Stimulated activated CD4-positive, alpha-beta T cell treated with anti-CD3 and anti-CD28 coated beads, Interleukin-1b, Interleukin-23, amount 100 ng/mL, for 4 hours (primary cell): ENCODE data around the gene MYADML2.
A peak's percentile ranks its signal among the peaks of the same experiment; 100 is the strongest.

Experiments used
- DNase-seq, 2 donors: peaks; one replicate each; pipeline ENCODE4 v3.0.0-alpha.2; 2020; ENCODE audit warnings: low read depth in 2 of 2

MYADML2 gene

DNA sequence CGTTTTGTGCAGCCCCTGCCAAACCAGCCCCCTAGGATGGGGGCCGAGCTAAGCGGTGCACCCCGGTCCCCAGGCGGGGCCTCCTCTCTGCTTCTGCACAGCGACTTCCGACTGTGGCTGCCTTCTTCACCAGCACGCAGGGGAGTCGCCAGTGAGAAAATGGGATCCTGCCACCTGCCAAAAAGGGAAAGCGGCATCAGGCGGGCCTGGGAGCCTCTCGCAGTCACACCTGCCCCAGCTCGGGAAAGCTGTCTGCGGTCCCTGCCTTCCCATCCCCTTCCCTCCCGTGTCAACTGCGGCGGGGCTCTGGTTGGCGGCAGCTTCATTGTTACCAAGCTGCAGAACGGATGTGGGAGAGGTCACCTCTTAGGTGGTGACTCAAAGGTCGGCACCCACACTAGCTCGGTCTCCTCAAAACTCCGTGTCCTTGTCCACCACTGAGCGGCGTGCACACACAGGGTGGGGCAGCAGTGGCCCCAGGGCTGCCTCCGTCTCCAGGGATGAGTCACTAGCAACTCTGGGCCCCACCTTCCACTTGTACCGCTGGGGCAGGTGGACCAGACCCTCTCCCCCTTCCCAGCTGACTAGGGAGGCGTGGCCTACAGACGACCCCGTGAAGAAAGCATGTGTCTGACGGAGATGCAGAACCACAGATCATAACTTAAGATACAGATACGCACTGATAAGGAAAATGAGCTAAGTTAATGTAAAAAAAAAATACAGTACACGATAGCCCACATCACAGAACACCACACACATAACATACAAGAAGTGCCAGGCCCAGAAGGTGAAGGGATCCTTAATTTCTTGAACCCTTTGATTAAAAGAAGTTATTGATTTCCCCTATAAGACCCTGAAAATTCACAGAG, 34.4 kb downstream of the MYADML2 start:
- no peak for DNase-seq

DNA sequence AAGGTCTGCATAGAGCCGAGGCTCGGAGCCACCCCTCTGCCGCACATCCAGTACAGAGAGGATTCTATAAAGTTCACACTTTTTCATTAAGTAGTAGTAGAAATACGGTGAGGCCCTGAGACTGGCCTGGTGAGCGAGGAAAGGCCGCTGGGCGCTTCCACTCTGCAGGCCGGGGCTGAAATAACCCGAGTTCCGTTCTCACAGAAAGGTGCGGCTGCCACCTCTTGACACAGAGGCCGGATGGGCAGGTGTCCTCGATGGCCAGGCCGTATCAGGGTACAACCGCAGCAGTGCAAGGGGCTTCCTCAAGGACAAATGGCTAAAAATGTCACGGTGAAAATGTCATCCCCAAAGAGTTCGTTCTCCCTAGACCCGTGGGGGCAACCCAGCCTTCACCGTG, 35.1 kb downstream of the MYADML2 start:
- no peak for DNase-seq

DNA sequence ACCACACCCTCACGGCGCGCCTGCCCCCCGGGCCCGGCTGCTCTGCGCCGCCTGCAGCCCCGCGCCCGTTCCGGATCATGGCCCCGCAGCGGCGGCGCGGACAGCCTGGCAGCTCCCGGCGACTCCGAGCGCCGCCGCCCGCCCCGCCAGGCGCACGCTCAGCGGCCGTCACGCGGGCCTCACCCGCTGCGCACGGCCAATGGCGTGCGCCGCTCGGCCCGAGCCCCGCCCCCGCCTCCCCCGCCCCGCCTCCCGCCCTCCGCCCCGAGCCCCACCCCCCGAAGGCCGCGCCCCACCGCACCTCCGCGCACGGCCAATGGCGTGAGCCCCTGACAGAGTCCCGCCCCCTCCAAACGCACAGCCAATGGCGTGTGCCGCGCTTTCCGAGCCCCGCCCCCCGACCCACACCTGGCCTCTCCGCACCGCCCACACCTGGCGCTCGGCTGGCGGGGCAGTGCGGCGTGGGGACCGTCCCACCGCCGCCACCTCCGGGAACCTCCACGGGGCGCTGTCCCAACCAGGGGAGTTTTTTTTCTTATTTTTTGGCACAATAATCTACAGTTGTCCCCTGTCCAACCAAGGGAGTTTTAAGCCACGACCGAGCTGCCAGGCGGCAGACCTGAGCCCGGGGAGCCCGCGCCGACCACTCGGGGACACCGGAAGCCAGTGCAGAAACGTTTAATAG, 35.6 kb downstream of the MYADML2 start, which contains the start of gene PCYT2:
Gene PCYT2 (minus strand): TSS at position 123 of the 685 bp plus-strand sequence. CDS start 44 bp downstream, at position 79.
- peak; percentile 91 to 92 for DNase-seq

DNA sequence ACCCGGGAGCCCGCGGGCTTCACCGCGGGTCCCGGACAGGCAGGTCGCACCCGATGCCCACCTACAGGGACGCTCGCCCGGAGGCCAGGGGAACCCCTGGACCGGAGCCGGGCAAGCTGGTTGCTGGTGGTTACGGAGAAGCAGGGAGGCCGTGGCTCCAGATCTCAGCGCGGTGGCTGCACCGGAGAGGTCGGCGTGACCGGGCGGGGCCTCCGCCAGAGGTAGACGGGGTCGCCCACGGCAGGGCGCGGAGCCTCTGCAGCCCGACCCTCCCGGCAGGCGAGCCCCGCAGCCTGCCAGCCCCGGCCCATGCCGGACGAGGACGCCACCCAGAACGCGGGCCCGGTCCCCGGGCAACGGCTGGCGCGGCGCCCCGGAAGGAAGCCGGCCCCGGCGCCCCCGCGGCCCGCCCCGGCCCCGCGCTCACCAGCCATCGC, 36.2 kb downstream of the MYADML2 start:
- DNase-seq, result peak in 1 of 2 donors; percentile 37

DNA sequence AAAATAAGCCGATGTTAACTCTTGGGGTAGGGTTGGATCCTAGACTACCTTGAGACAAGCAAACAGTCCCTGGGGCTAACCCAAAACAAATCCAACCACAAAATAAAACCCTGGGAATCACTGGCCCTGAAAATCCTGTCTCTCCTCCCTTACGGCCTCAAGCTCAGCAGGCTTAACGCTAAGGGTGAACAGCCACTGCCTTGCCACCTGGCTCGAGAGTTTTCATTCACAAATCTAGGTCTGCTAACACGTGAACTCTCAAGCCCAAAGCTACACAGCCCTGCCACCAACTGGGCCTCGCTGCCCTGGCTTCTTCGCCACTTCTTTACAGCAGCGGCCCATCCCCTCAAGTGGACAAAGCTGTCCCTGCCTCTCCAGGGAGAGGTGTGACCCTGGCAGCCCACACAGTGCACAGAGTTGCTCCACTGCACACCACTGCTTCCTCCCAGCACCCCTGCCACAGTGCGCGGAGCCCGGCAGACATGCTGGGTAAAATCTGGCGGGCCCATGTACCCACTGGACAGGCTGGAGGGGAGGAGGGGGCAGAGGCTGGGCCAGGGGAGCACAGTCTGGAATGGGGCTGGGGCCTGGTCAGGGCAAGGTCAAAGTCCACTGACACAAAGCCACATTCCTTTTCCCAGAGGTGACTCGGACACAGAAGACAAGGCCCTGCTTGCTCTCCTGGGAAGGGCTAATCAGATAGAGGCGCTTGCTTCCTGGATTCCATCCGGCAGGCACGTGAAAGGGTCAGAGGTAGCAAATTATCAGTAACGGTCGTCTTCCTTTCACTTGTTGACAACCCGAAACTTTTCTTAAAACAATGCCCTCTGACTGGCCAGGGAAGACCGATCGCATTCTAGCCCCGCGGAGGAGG, 36.8 kb downstream of the MYADML2 start:
- DNase-seq, result no peak

DNA sequence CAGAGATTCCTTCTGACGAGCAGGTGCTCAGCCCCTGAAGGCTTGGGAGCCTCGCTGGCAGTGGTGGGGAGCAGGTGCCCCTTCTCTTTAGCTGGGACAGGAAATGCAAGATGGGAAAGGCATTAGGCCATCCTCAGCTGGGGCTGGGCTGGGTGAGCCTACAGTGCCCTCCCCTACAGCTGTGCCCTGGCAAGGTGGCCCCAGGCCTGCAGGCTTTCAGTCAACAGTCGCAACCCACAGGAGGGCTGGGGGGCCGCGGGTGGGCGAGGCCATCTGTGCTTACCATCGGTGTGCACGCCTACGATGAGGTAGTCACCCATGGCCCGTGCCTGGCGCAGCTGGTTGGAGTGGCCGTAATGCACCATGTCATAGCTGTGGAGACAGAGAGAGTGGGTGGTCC, 37.8 kb downstream of the MYADML2 start:
- DNase-seq, result no peak

DNA sequence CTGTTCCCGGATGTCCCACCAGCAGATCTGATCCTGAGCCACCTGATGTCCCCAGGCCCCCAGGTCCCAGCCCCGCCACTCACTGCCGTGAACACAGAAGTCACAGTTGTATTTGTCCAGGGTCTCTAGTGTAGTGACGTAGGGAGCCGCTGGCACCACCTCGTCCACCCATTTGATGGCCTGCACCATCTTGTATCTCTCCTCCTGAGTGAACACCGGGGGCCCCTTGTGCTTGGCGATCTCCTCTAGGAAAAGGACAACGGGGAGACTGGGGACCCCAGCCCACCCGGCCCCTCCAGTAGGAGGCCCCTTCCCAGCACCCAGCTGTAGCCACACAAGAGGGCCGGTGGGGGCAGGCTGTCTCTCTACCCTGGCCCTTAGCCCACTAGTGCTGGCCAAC, 38.2 kb downstream of the MYADML2 start:
- DNase-seq, result no peak

DNA sequence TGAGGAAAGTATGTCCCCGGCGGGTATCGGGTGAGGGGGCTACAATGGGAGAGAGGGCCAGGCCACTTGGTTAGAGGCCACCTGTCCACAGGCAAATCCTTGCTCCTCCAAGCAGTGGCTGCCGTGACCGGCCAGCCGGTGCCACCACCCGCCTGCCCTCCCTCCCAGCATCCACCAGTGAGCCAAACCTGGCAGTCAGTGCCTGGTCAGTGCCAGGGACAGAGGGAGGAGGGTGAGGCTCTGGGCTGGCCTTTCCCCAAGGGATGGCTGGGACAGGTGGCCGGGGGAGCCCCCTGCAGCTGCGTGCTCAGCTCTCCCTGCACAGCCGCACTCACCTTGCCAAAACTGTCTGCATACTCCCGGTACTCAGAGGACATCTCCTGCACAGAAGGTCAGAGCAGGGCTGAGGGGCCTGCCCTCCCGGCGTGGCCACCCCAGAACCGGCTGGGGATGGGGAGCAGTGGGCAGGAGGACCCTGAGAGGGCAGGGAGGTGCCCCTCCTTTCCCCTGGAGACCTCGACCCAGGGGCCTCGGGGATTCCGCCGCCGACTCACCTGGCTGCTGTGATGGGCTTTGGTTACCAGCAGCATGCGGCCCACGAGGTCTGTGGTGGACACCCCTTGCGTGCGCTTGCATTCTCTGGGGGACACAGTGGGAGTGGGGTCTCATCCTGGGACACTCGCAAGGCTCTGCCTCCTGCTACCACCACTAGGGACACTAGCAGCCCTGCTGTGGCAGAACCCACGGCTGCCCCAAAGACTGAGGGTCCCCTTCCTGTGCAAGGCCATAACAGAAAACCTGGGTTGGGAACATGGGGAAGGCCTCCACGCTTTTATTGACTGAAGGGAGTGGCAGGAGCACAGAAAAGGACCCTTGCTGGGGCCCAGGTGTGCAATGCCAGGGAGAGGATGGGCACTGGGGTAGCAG, 39.6 kb downstream of the MYADML2 start:
- no peak for DNase-seq

DNA sequence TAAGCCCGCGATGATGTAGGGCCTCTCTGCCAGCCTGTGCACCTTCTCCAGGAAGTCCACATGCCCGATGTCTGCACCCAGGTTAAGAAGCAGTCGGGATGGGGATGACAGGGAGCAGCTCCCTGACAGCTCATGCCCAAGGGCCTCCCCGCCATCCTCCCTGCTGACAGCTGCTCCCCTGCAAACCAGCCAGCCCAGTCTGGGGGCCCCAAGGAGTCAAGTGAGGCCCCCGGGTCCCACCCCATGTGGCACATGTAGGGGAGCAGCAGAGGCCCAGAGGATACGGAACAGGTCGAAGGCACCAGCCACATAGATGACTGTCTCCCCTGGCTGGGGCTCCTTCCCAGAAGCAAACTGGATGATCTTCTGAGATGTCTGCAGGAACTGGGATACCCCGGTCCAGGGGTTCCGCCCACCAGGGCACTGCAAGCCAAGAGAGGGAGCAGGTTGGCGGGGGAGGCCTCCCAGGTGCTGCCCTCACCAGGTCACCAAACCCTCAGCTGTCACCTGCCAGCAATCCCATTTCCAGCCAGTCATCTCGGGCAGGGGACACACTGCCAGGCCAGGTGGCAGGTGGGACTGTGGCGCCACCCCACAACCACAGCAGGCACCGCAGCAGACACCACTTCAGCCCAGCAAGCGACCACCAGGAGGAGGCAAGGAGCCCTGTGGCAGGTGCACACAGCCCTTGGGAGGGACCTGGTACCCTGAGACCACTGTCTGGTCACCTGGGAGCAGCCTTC, 40.4 kb downstream of the MYADML2 start:
- DNase-seq, result no peak

DNA sequence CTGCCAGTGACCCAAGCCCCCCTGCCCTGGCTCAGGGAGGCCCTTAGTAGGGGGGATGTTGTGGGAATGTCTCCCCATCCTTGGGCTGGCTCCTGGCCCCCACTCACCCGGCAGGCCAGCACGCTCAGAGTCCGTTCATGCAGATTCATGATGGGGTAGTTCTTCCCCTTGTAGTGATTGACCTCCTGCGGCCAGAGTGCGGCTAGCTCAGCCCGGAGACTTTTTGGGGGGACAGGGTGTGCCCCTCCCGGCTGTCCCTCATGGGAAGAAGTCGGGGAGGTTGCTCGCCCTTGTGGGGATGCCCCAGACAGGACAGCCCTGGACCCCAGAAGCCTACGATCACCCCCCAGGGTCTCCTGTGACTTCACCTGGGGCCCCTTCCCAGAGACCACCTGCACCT, 41.0 kb downstream of the MYADML2 start:
- no peak for DNase-seq

DNA sequence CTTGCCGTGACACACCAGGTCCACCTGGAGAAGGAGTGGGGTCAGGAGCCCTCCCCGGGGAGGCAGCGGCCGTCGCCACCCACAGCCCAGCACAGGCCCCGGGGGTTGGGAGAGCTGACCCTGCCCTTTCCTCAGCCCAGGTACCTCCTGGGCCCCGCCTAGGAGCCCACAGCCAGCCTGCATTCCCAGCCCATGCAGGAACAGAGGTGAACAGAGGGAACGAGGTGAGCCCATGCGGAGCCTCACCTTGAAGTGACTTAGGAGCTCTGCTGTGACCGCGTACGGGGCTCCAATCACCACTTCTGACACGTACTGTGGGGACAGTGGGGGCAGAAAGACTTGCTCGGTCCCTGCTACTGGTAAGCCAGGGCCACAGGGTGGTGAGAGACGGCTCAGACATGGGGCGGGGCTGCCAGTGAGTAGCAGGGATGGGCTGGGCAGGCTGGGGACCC, 41.6 kb downstream of the MYADML2 start:
- DNase-seq, result no peak

DNA sequence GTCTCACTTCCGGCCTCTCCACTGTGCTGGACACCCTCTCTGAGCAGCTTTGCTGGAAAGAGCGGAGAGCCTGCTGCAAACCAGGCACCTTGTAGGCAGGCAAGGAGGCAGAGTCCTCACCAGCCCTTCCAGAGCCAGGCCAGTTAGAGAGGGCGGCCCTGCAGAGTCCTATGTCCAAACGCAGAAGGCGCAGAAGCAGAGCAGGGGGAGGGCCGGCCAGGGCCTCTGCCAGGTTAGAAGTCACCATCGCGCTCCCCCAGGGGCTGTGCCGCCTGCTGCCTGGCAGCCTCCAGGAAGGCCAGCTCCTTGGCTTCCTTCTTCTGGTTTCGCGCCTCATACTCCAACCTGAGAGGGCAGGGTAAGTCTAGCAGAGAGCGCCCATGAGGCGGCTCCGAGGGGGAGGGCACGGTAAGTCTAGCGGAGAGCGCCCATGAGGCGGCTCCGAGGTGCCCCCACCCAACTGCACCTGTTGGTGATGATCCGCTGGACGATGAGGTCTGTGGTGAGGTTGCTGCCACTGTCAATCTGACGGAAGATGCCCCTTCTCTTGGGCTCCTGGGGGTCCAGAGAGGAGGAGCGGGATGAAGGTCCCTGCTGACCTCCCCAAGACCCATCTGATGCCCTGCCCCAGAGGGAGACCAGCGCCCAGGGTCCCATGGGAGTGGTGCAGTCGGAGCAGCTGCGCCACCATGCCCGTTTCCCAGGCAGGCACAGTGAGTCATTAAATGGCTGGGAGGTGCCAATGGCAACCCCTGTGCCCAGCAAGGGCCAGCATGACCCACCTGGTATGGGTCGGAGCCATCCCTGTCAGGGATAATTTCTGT, 42.2 kb downstream of the MYADML2 start:
- no peak for DNase-seq

DNA sequence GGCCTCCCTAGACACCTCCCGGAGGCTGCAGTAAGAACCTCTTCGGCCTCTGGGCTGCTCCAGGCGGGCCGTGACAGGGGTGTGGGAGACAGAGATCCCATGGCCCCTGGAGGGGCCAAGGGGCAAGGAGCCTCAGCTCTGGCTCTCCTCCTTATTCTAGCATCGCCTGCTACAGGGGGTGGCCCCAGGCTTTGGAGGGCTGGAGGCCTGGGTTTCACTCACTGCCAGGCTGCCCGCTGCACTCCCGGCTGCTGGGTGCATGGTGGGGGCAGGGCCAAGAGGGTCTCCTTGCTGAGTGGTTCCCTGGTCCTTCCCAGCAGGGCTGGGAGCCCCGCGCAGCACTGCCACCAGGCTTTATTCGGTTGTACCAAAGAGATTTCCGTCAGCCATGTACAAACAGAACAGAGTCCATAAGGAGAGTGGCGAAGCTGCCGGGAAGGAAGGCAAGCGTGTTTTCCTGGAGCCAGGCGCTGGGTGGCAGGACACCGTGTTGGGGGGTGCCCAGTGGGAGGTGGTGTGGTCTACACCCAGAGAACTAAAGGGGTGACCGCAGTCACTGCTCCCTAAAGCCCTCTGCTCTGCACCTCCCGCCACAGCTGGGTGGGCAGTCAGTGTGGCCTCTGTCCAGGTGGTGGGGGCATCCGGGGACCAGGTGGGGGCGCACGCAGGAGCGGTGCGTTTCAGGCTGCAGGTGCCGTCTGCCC, 43.0 kb downstream of the MYADML2 start:
- DNase-seq, result no peak

DNA sequence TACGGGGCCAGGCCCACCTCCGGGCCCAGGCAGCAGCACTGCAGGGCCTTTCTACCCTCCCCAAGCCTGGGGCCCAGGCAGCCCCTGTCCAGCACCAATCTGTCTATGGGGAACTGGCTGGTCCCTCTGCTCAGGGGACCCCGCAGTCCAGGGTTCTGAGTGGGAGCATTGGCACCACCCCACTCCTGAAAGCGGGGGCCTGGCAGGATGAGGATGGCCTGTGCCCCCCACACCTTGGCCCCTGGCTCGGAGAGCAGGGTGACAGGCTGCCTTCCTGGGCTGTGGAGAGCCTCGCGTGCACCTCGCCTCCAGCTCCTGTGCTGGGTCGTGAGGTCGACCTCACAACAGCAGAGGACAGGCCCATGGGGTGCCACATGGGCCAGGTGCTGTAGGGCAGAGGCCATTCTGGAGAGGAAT, 43.6 kb downstream of the MYADML2 start:
- DNase-seq, result no peak

DNA sequence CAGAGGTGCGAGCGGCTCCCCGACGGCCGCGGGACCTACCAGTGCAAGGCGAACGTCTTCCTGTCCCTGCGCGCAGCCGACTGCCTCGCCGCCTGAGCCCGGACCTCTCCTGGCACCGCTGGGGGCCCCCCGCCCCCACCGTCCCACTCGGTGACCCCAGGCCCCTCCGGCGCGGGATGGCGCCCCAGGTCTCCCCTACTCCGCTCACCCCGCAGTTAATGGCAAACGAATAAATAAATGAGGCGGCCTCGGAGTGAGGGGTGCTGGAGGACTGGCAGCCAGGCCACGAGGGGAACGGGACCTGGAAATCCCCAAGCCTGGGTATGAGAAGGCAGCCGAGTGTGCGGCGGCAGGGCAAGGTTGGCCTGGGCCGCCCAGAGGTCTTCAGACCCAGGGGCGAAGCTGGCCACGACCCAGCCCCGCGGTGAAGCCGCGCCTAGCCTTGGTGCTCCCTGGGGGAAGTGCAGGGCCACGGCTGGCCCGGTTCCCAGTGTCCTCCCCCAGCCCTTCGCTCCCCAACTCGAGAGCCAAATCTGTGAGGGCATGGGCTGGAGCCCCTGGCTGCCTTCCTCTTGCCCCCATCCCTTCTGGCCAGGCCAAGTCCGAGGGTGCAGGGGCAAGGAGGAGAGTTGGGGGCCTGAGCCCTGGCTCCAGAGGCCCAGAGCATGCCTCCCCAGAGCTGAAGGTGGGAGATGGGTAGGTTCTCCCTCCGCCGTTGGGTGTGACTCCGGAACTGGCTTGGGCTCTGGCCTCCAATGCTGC, 44.2 kb downstream of the MYADML2 start:
- no peak for DNase-seq

DNA sequence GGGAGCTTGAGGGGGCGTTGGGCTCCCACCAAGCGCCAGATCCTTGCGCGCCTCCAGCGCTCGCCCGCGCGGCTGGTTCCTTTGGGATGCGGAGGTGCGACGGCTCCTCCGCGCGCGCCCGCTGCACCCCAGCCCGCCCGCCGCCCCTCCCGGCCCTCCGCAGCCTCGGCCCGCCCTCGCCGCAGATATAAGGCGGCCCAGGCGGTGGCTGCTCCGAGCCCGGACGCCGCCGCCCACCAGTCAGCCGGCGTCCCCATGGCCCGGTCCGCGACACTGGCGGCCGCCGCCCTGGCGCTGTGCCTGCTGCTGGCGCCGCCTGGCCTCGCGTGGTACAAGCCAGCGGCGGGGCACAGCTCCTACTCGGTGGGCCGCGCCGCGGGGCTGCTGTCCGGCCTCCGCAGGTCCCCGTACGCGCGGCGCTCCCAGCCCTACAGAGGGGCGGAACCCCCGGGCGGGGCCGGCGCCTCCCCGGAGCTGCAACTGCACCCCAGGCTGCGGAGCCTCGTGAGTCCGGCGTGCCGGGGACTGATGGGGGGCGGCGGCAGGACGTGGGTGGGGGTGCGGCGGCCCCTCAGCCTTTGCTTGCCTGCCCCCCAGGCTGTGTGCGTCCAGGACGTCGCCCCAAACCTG, 44.9 kb downstream of the MYADML2 start, which contains the start of gene NPB:
Gene NPB (plus strand): TSS at position 216 of the 630 bp plus-strand sequence. CDS start 40 bp downstream, at position 256.
- DNase-seq, result no peak
